CD14-positive monocyte (primary cell): ENCODE data around the gene HK3. TPM values are rescaled to one million over a fixed set of nuclear protein-coding genes. Genes with fewer than 3 reads are reported as not detected.

ENCODE experiments used
- DNase-seq, 3 donors: peaks; one replicate each; pipeline ENCODE4 v3.0.0-alpha.2; 2011 to 2022
- H2AFZ ChIP-seq: 2 replicates; pipeline ENCODE4 v1.6.0; 2012; ENCODE audit warnings: mild to moderate bottlenecking, low read depth, low read length, inconsistent platforms; ENCODE audit not compliant: insufficient read depth, poor library complexity, severe bottlenecking
- H3K27ac ChIP-seq, 2 donors: 1 replicate in 1 of 2; 2 replicates in 1 of 2; pipeline ENCODE4 v1.5.1; 2012 to 2013; ENCODE audit warnings: low read length in 2 of 2, control low read depth in 1 of 2, inconsistent platforms in 1 of 2, low read depth in 1 of 2, mild to moderate bottlenecking in 1 of 2
- H3K27me3 ChIP-seq, 2 donors: one replicate each; pipeline versions ENCODE4 v1.6.0 to v1.6.1; 2011 to 2013; ENCODE audit warnings: low read length in 2 of 2; ENCODE audit not compliant: control insufficient read depth in 2 of 2, insufficient read depth in 2 of 2
- H3K36me3 ChIP-seq, 2 donors: replicated peaks in 1 of 2; 1 replicate in 1 of 2; 2 replicates in 1 of 2; pipeline versions ENCODE4 v1.5.1 to v1.6.1; 2012 to 2013; ENCODE audit warnings: low read length in 2 of 2, control low read depth in 1 of 2, inconsistent platforms in 1 of 2, mild to moderate bottlenecking in 1 of 2; ENCODE audit not compliant: insufficient read depth in 2 of 2, control insufficient read depth in 1 of 2
- H3K4me1 ChIP-seq, 2 donors: 1 replicate in 1 of 2; 2 replicates in 1 of 2; pipeline versions ENCODE4 v1.5.1 to v1.6.1; 2012 to 2013; ENCODE audit warnings: low read length in 2 of 2, control low read depth in 1 of 2, inconsistent platforms in 1 of 2, mild to moderate bottlenecking in 1 of 2, moderate library complexity in 1 of 2; ENCODE audit not compliant: insufficient read depth in 2 of 2, control insufficient read depth in 1 of 2
- H3K4me2 ChIP-seq: replicated peaks from 2 replicates; pipeline ENCODE3; 2012; ENCODE audit warnings: low read length, moderate library complexity, mild to moderate bottlenecking; ENCODE audit not compliant: poor library complexity, severe bottlenecking; ENCODE audit errors: extremely low read depth
- H3K4me3 ChIP-seq, 3 experiments: fragments of 200-600 bp in 1 of 3; sonication (generic) in 1 of 3; replicated peaks in 1 of 3; 1 replicate in 2 of 3; 2 replicates in 1 of 3; pipeline ENCODE4 v1.5.1; 2011 to 2013; ENCODE audit warnings: low read length in 3 of 3, mild to moderate bottlenecking in 3 of 3, control low read depth in 2 of 3, low read depth in 2 of 3, inconsistent platforms in 1 of 3, moderate library complexity in 1 of 3
- H3K79me2 ChIP-seq: 2 replicates; pipeline ENCODE4 v1.6.0; 2012; ENCODE audit warnings: mild to moderate bottlenecking, control low read depth, inconsistent platforms, low read length, moderate library complexity; ENCODE audit not compliant: insufficient read depth
- H3K9ac ChIP-seq: 2 replicates; pipeline ENCODE4 v1.6.0; 2017; ENCODE audit warnings: low read length, mild to moderate bottlenecking; ENCODE audit not compliant: insufficient read depth, poor library complexity, severe bottlenecking
- H3K9me3 ChIP-seq, 2 donors: replicated peaks in 1 of 2; 1 replicate in 1 of 2; 2 replicates in 1 of 2; pipeline versions ENCODE4 v1.5.1 to v1.6.1; 2012 to 2013; ENCODE audit warnings: low read length in 2 of 2, control low read depth in 1 of 2; ENCODE audit not compliant: control insufficient read depth in 1 of 2, insufficient read depth in 1 of 2
- H4K20me1 ChIP-seq: 2 replicates; pipeline ENCODE4 v1.6.0; 2012; ENCODE audit warnings: mild to moderate bottlenecking, low read length, control low read depth, moderate library complexity; ENCODE audit not compliant: insufficient read depth
- H3K27ac Mint-ChIP-seq, 7 donors: one replicate each; pipeline ENCODE4 v1.8.0; 2020; ENCODE audit warnings: mild to moderate bottlenecking in 7 of 7, mixed read lengths in 7 of 7, moderate library complexity in 6 of 7, inconsistent platforms in 2 of 7
- H3K27me3 Mint-ChIP-seq, 3 donors: one replicate each; pipeline ENCODE4 v1.8.0; 2021 to 2022; ENCODE audit warnings: low read depth in 3 of 3, mild to moderate bottlenecking in 3 of 3, mixed read lengths in 3 of 3, moderate library complexity in 3 of 3, inconsistent platforms in 1 of 3
- H3K36me3 Mint-ChIP-seq, 2 donors: one replicate each; pipeline ENCODE4 v1.8.0; 2020; ENCODE audit warnings: mixed read lengths in 2 of 2, inconsistent platforms in 1 of 2, mild to moderate bottlenecking in 1 of 2
- H3K4me1 Mint-ChIP-seq: one replicate; pipeline ENCODE4 v1.8.0; 2020; ENCODE audit warnings: mild to moderate bottlenecking, mixed read lengths
- H3K4me3 Mint-ChIP-seq, 2 donors: one replicate each; pipeline ENCODE4 v1.8.0; 2020; ENCODE audit warnings: mild to moderate bottlenecking in 2 of 2, mixed read lengths in 2 of 2, moderate library complexity in 1 of 2
- H3K9me3 Mint-ChIP-seq, 7 donors: one replicate each; pipeline ENCODE4 v1.8.0; 2020 to 2022; ENCODE audit warnings: mixed read lengths in 7 of 7, mild to moderate bottlenecking in 6 of 7, moderate library complexity in 6 of 7, inconsistent platforms in 2 of 7
- WGBS: methylation state at CpG from one replicate; pipeline ENCODE4 v1.1.5; 2013; ENCODE audit warnings: missing lambda C conversion rate; ENCODE audit not compliant: insufficient coverage; 5-methylcytosine and 5-hydroxymethylcytosine counted together
- intact Hi-C, 2 donors: fragments of 100-400 bp; cut with micrococcal nuclease; formaldehyde crosslinking; loops; one replicate each; pipeline versions ENCODE4 v1.15.0 to v1.15.1; 2023
- polyA plus RNA-seq, 3 donors: library from polyadenylated mRNA; depleted of rRNA in 1 of 3; unstranded in 2 of 3; stranded (reverse) in 1 of 3; fragments of 300-500 nt in 2 of 3; fragments of >200 nt in 1 of 3; fragmentation: Illumina TruSeq in 2 of 3; gene quantifications; 1 replicate in 2 of 3; 2 replicates in 1 of 3; pipeline ENCODE4 v1.2.3, GENCODE V29; 2012 to 2021
- TF ChIP-seq, protein P1 (sequence below): fragments of 200-600 bp; IDR thresholded peaks from one replicate; pipeline ENCODE4 v1.8.0; 2022; ENCODE audit warnings: antibody characterized with exemption, mild to moderate bottlenecking

HK3 gene
- polyA plus RNA-seq, 3 donors: 174 to 988 (median 204) TPM

DNA sequence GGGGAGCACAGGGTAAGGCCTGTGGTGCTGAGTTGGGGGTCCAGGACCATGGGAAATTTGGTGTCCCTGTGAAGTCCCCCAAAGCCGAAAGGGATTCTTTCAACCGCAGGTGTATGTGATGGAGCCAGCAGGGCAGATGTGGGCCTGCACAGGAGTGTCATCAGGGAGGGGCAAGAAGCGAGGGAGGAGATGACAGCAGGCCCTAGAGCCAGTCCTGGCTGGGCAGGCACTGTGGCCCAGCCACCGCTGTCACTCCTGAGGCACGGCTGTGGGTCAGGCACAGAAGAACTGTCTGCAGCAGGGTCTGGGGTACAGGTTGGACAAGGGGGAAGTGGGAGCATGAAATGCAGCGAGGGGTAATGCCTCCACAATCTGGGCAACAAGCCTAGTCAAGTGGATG lies 4.8 kb downstream of the HK3 start:
- intact Hi-C loops: loop anchor here (5.0 to 10.0 kb wide), 3 partner anchors 33 to 349 kb away; partner anchors contain the start of genes CDHR2 (in 1 of the 2) and UIMC1 (in 1 of the 2)
- Mint-ChIP-seq H3K27me3 (peaks cover 0 to 2% (median 0%) of the 10 kb centered on the region in 3 donors), H3K36me3 (peaks cover 67 to 78% of the 10 kb centered on the region in 2 donors), H3K4me3 (peak overlapping the region; percentile 2 to 92), H3K4me1 (peaks cover 83% of the 10 kb centered on the region), H3K9me3 (peaks cover 0 to 2% (median 0%) of the 10 kb centered on the region in 7 donors), H3K27ac (peak overlapping the region; percentile 89 to 98 (median 97))
- Histone ChIP-seq H3K36me3 (peaks cover 44 to 51% of the 10 kb centered on the region in 2 donors), H2AFZ (no peak overlapping the region), H3K27me3 (no peaks in the 10 kb centered on the region), H3K4me1 (peaks cover 73 to 82% of the 10 kb centered on the region in 2 donors), H3K4me3 (peak overlapping the region in 1 of 3 experiments; percentile 57), H3K9me3 (no peaks in the 10 kb centered on the region), H3K79me2 (peaks cover 94% of the 10 kb centered on the region), H3K9ac (peak overlapping the region; percentile 11), H4K20me1 (peaks cover 45% of the 10 kb centered on the region), H3K27ac (peak overlapping the region; percentile 57 to 79), H3K4me2 (peak overlapping the region; percentile 60)
- TF ChIP-seq, protein P1, sequence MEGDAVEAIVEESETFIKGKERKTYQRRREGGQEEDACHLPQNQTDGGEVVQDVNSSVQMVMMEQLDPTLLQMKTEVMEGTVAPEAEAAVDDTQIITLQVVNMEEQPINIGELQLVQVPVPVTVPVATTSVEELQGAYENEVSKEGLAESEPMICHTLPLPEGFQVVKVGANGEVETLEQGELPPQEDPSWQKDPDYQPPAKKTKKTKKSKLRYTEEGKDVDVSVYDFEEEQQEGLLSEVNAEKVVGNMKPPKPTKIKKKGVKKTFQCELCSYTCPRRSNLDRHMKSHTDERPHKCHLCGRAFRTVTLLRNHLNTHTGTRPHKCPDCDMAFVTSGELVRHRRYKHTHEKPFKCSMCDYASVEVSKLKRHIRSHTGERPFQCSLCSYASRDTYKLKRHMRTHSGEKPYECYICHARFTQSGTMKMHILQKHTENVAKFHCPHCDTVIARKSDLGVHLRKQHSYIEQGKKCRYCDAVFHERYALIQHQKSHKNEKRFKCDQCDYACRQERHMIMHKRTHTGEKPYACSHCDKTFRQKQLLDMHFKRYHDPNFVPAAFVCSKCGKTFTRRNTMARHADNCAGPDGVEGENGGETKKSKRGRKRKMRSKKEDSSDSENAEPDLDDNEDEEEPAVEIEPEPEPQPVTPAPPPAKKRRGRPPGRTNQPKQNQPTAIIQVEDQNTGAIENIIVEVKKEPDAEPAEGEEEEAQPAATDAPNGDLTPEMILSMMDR: no peak
- WGBS: 86% methylated on average over 6 of the region's 6 CpGs
- no peak for DNase-seq

DNA sequence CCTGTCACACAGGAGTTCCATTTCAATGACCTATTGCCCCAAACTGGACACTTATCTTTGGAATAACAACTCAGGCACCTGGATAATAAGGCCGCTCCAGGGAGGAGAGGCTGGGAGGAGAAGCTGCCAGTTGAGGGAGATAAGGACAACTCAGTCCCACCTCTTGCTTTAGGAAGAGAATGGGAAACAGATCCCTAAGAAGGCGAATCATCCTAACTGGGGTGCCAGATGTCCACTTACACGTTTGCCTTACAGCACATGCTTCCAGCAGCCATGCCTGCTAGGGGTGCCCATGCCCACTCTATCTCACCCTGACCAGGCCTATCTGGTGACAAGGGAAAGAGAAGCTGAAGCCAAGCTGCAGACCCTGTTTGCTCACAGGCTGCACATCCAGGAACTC lies 6.5 kb downstream of the HK3 start:
- WGBS: 75% methylated on average over 2 of the region's 3 CpGs
- Mint-ChIP-seq H3K4me1 (peaks cover 71% of the 10 kb centered on the region), H3K9me3 (peaks cover 0 to 2% (median 0%) of the 10 kb centered on the region in 7 donors), H3K27me3 (peaks cover 0 to 2% (median 1%) of the 10 kb centered on the region in 3 donors), H3K27ac (peak overlapping the region in 4 of 7 donors; percentile 24 to 72 (median 57)), H3K4me3 (peak overlapping the region in 1 of 2 donors; percentile 39), H3K36me3 (peaks cover 80 to 90% of the 10 kb centered on the region in 2 donors)
- H3K36me3 ChIP-seq: peaks cover 60 to 67% of the 10 kb centered on the region in 2 donors
- no peak overlapping the region for H2AFZ ChIP-seq
- H3K79me2 ChIP-seq: peaks cover 80% of the 10 kb centered on the region
- TF ChIP-seq, protein P1: no peak
- intact Hi-C loops: loop anchor here (5.0 to 10.0 kb wide), 3 partner anchors 35 to 348 kb away; partner anchors contain the start of genes CDHR2 (in 1 of the 2) and UIMC1 (in 1 of the 2)
- H3K4me3 ChIP-seq: peak overlapping the region in 1 of 3 experiments; percentile 57
- peaks cover 62% of the 10 kb centered on the region for H4K20me1 ChIP-seq
- DNase-seq: no peak
- H3K4me1 ChIP-seq: peaks cover 58 to 66% of the 10 kb centered on the region in 2 donors
- no peak overlapping the region for H3K9ac ChIP-seq
- peak overlapping the region; percentile 30 for H3K4me2 ChIP-seq
- H3K27me3 ChIP-seq: no peaks in the 10 kb centered on the region
- no peaks in the 10 kb centered on the region for H3K9me3 ChIP-seq
- H3K27ac ChIP-seq: peak overlapping the region in 1 of 2 donors; percentile 79
